ENCODE data around the gene SLC7A6.
A peak's percentile ranks its signal among the peaks of the same experiment; 100 is the strongest.

Gene SLC7A6

GRCh38 chr16:68264128-68265077 is at the start of gene SLC7A6:
Gene SLC7A6 (plus strand): TSS chr16:68264526. CDS start chr16:68274727, 10,201 bp downstream.
- peak within 1 kb of the TSS; percentile 96 for H3K4me3 ChIP-seq (ENCODE audit: low read length)
- TF ChIP-seq, protein P1, sequence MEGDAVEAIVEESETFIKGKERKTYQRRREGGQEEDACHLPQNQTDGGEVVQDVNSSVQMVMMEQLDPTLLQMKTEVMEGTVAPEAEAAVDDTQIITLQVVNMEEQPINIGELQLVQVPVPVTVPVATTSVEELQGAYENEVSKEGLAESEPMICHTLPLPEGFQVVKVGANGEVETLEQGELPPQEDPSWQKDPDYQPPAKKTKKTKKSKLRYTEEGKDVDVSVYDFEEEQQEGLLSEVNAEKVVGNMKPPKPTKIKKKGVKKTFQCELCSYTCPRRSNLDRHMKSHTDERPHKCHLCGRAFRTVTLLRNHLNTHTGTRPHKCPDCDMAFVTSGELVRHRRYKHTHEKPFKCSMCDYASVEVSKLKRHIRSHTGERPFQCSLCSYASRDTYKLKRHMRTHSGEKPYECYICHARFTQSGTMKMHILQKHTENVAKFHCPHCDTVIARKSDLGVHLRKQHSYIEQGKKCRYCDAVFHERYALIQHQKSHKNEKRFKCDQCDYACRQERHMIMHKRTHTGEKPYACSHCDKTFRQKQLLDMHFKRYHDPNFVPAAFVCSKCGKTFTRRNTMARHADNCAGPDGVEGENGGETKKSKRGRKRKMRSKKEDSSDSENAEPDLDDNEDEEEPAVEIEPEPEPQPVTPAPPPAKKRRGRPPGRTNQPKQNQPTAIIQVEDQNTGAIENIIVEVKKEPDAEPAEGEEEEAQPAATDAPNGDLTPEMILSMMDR (conservative IDR thresholded peaks at IDR 0.05; ENCODE audit: low read length) = peak; percentile 56; the same call in 1 of the 2 replicates
- DNase-seq (ENCODE audit: low read depth) = peak; percentile 77

- H3K4me3 ChIP-seq (ENCODE audit: low read length) = no peak overlapping the region
- TF ChIP-seq, protein P1 (conservative IDR thresholded peaks at IDR 0.05; ENCODE audit: low read length) = no peak
- no peak for DNase-seq (ENCODE audit: low read depth)
These were observed 49.6 kb upstream of the SLC7A6 start for GRCh38 chr16:68214726-68215125.

- H3K4me3 ChIP-seq (ENCODE audit: low read length) = no peak overlapping the region
- TF ChIP-seq, protein P1 (conservative IDR thresholded peaks at IDR 0.05; ENCODE audit: low read length) = no peak
- no peak for DNase-seq (ENCODE audit: low read depth)
These were observed 49.0 kb upstream of the SLC7A6 start for GRCh38 chr16:68215302-68215701.

- DNase-seq (ENCODE audit: low read depth) = no peak
- no peak overlapping the region for H3K4me3 ChIP-seq (ENCODE audit: low read length)
- TF ChIP-seq, protein P1 (conservative IDR thresholded peaks at IDR 0.05; ENCODE audit: low read length) = no peak
These were observed 48.1 kb upstream of the SLC7A6 start for GRCh38 chr16:68216240-68216639.

GRCh38 chr16:68217506-68217905 is 46.8 kb upstream of the SLC7A6 start:
- DNase-seq (ENCODE audit: low read depth) = no peak
- no peak overlapping the region for H3K4me3 ChIP-seq (ENCODE audit: low read length)
- TF ChIP-seq, protein P1 (conservative IDR thresholded peaks at IDR 0.05; ENCODE audit: low read length) = no peak

DNA sequence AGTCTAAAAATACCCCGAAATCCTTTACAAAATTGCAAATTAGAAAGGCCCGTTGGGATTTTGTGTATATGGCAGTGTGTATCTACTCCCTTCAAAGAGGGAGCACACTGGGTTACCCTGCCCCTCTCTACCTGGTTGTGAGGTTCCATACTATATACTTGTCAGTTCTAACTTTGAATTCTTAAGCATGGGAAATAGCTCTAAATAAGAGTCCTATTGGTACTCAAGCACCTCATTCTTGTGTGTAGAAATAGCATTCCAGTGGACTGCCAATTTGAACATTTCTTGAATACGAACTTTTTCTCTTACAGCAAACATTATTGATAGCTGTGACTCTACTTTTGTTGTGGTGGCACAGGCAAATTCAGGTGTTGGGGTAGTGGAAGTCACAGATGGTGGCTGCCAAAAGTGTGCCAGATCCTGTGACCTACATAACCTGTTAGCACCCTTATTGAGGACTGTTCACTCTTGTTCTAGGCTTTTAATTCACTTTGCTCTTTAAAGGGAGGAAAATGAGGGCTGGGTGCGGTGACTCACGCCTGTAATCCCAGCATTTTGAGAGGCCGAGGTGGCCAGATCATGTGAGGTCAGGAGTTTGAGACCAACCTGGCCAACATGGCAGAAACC is 44.5 kb upstream of the SLC7A6 start:
- TF ChIP-seq, protein P1 (conservative IDR thresholded peaks at IDR 0.05; ENCODE audit: low read length) = no peak
- no peak overlapping the region for H3K4me3 ChIP-seq (ENCODE audit: low read length)

More for the DNA sequence above, 44.5 kb upstream of the SLC7A6 start:
- no peak for DNase-seq (ENCODE audit: low read depth)
